DOHH2 (cell line): Measurements from ENCODE around the gene MRPL50.

Experiments
- CTCF ChIP-seq: fragments of 200-600 bp; sonication (generic); IDR thresholded peaks from one replicate; pipeline ENCODE4 v1.5.1; 2014; ENCODE audit warnings: antibody characterized with exemption, mild to moderate bottlenecking, low read depth, low read length; ENCODE audit not compliant: poor library complexity, severe bottlenecking
- EZH2phosphoT487 ChIP-seq: fragments of 200-600 bp; sonication (generic); IDR thresholded peaks from 2 replicates; pipeline ENCODE4 v1.6.1; 2017; ENCODE audit warnings: borderline replicate concordance, mild to moderate bottlenecking, antibody characterized with exemption, low read length, moderate library complexity, mixed read lengths

GRCh38 chr9:101362450-101362849 lies 36.0 kb downstream of the MRPL50 start:
- no peak for TF ChIP-seq CTCF
- no peak for TF ChIP-seq EZH2phosphoT487
